Measurements from ENCODE around the gene OLIG3. TPM values are rescaled to one million over a fixed set of nuclear protein-coding genes. Genes with fewer than 3 reads are reported as not detected.

Gene OLIG3
- polyA plus RNA-seq, 1 of the 3 experiments (the other 2 are of a cell fraction): not detected

GRCh38 chr6:137475103-137475502 is 19.1 kb downstream of the OLIG3 start:
- no peak overlapping the region for H3K4me3 ChIP-seq (ENCODE audit: low read depth in 2 of 2, low read length in 1 of 2)
- no peaks in the 10 kb centered on the region for H3K27me3 ChIP-seq (ENCODE audit: insufficient read depth)
- TF ChIP-seq CHD2 (IDR thresholded peaks at IDR 0.05; ENCODE audit: low read length, partially characterized antibody) (no peak), CTCF (IDR thresholded peaks at IDR 0.05) (peak; percentile 24; the same call in 1 of the 2 replicates), SIN3A (IDR thresholded peaks at IDR 0.05; ENCODE audit: borderline replicate concordance, low read depth, low read length) (no peak)
- no peaks in the 10 kb centered on the region for H3F3A ChIP-seq (replicated peaks; ENCODE audit: insufficient read depth)
- no peak for DNase-seq
- no peaks in the 10 kb centered on the region for H3K4me1 ChIP-seq (ENCODE audit: control insufficient read depth in 1 of 2, insufficient read depth in 2 of 2, low read depth in 1 of 2, low read length in 1 of 2)
- H3K79me2 ChIP-seq (ENCODE audit: insufficient read depth): no peaks in the 10 kb centered on the region
- no peaks in the 10 kb centered on the region for H3K9me2 ChIP-seq
- H2AFZ ChIP-seq (ENCODE audit: low read depth): no peak overlapping the region
- no peaks in the 10 kb centered on the region for H4K20me1 ChIP-seq (ENCODE audit: insufficient read depth)
- H3K4me2 ChIP-seq: no peak overlapping the region
- 10% methylated on average over 2 of the region's 2 CpGs for WGBS (ENCODE audit: low lambda C conversion rate)
- H3K27ac ChIP-seq (ENCODE audit: low read depth in 2 of 2, low read length in 1 of 2): no peak overlapping the region
- H3K36me3 ChIP-seq (replicated peaks in 1 of 2; ENCODE audit: control insufficient read depth in 1 of 2, insufficient read depth in 2 of 2, low read length in 1 of 2): no peaks in the 10 kb centered on the region
- ChIA-PET CTCF (no interaction called here), POLR2A (no interaction called here)
- H3K9me3 ChIP-seq: no peaks in the 10 kb centered on the region
- no peak overlapping the region for H3K9ac ChIP-seq

GRCh38 chr6:137473598-137473997 is 20.6 kb downstream of the OLIG3 start:
- TF ChIP-seq EP300 (IDR thresholded peaks at IDR 0.05; ENCODE audit: borderline replicate concordance in 1 of 2, low read depth in 1 of 2, low read length in 1 of 2) (no peak), POLR2AphosphoS5 (IDR thresholded peaks at IDR 0.05; ENCODE audit: low read depth, low read length) (no peak), IRF3 (IDR thresholded peaks at IDR 0.05; ENCODE audit: low read depth, low read length) (no peak), MEF2A (IDR thresholded peaks at IDR 0.05; ENCODE audit: borderline replicate concordance, low read depth) (no peak), RAD21 (IDR thresholded peaks at IDR 0.05; ENCODE audit: low read length) (no peak), PBX3 (IDR thresholded peaks at IDR 0.05) (no peak), MXI1 (IDR thresholded peaks at IDR 0.05; ENCODE audit: low read depth, low read length) (no peak), EZH2phosphoT487 (IDR thresholded peaks at IDR 0.05; ENCODE audit: borderline replicate concordance, low read depth) (no peak), MAX (IDR thresholded peaks at IDR 0.05; ENCODE audit: low read depth) (no peak), NFIC (IDR thresholded peaks at IDR 0.05; ENCODE audit: borderline replicate concordance) (no peak), FOSL2 (IDR thresholded peaks at IDR 0.05; ENCODE audit: borderline replicate concordance, low read depth) (no peak), GATA2 (CRISPR knock-in tag; IDR thresholded peaks at IDR 0.05) (no peak), ELF1 (IDR thresholded peaks at IDR 0.05) (no peak), YY1 (IDR thresholded peaks at IDR 0.05; ENCODE audit: low read depth) (no peak), CHD2 (IDR thresholded peaks at IDR 0.05; ENCODE audit: low read length, partially characterized antibody) (no peak), REST (IDR thresholded peaks at IDR 0.05; ENCODE audit: low read depth, low read length) (no peak)
- H4K20me1 ChIP-seq (ENCODE audit: insufficient read depth): no peaks in the 10 kb centered on the region
- H3K9me3 ChIP-seq: no peaks in the 10 kb centered on the region
- no peaks in the 10 kb centered on the region for H3K36me3 ChIP-seq (replicated peaks in 1 of 2; ENCODE audit: control insufficient read depth in 1 of 2, insufficient read depth in 2 of 2, low read length in 1 of 2)
- H3K9ac ChIP-seq: no peak overlapping the region
- no peak overlapping the region for H3K4me2 ChIP-seq
- H3K79me2 ChIP-seq (ENCODE audit: insufficient read depth): no peaks in the 10 kb centered on the region
- no peak overlapping the region for H3K4me3 ChIP-seq (ENCODE audit: low read depth in 2 of 2, low read length in 1 of 2)
- no peaks in the 10 kb centered on the region for H3K4me1 ChIP-seq (ENCODE audit: control insufficient read depth in 1 of 2, insufficient read depth in 2 of 2, low read depth in 1 of 2, low read length in 1 of 2)
- POLR2A ChIA-PET: interaction anchor here (0.6 kb wide), 1 partner anchor 151 kb away, joined by 3 read pairs; no protein-coding TSS in a partner anchor
- no peaks in the 10 kb centered on the region for H3K27me3 ChIP-seq (ENCODE audit: insufficient read depth)
- no peaks in the 10 kb centered on the region for H3F3A ChIP-seq (replicated peaks; ENCODE audit: insufficient read depth)
- H2AFZ ChIP-seq (ENCODE audit: low read depth): no peak overlapping the region
- 23% methylated on average over 3 of the region's 3 CpGs for whole genome bisulfite sequencing (ENCODE audit: low lambda C conversion rate)
- CTCF ChIA-PET: no interaction called here
- no peak for DNase-seq
- no peak overlapping the region for H3K27ac ChIP-seq (ENCODE audit: low read depth in 2 of 2, low read length in 1 of 2)
- H3K9me2 ChIP-seq: no peaks in the 10 kb centered on the region
